ENCODE results near the gene SLC12A5. TPM values are rescaled to one million over a fixed set of nuclear protein-coding genes. Genes with fewer than 3 reads are reported as not detected.

The SLC12A5 gene
- total RNA-seq, 4 donors from 2014 or later, result 0.99 to 1.2 TPM; not detected in 2

DNA sequence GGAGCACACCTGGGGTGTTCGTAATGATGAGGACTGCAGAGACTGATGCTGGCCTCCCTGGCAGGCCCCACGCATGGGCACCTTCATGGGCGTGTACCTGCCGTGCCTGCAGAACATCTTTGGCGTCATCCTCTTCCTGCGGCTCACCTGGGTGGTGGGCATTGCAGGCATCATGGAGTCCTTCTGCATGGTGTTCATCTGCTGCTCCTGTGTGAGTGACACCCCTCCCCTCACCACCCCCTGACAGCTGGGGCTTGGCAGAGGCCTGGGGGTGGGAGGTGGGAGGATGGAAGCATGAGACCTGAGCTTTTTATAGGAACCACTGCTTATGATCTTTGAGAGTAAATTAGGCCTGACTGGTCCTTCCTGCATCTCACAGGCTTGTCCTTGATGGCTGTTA is 6.7 kb downstream of the SLC12A5 start:
- WGBS, result 79% methylated on average over 6 of the region's 6 CpGs
- no peaks in the 10 kb centered on the region for H3K36me3 ChIP-seq
- intact Hi-C loops (cut with DNase I), result no loop called here
- H3K27ac ChIP-seq (replicated peaks in 1 of 4), result no peak overlapping the region
- H3K4me3 ChIP-seq, result no peak overlapping the region
- TF ChIP-seq, protein P1, sequence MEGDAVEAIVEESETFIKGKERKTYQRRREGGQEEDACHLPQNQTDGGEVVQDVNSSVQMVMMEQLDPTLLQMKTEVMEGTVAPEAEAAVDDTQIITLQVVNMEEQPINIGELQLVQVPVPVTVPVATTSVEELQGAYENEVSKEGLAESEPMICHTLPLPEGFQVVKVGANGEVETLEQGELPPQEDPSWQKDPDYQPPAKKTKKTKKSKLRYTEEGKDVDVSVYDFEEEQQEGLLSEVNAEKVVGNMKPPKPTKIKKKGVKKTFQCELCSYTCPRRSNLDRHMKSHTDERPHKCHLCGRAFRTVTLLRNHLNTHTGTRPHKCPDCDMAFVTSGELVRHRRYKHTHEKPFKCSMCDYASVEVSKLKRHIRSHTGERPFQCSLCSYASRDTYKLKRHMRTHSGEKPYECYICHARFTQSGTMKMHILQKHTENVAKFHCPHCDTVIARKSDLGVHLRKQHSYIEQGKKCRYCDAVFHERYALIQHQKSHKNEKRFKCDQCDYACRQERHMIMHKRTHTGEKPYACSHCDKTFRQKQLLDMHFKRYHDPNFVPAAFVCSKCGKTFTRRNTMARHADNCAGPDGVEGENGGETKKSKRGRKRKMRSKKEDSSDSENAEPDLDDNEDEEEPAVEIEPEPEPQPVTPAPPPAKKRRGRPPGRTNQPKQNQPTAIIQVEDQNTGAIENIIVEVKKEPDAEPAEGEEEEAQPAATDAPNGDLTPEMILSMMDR (IDR thresholded peaks at IDR 0.05), result no peak
- TF ChIP-seq EP300 (IDR thresholded peaks at IDR 0.05) (no peak), POLR2A (IDR thresholded peaks at IDR 0.05; ENCODE audit: low read depth) (no peak), POLR2AphosphoS5 (IDR thresholded peaks at IDR 0.05) (no peak)
- DNase-seq (ENCODE audit: extremely low spot score), result no peak
- H3K9me3 ChIP-seq, result no peaks in the 10 kb centered on the region
- peaks cover 0 to 73% (median 28%) of the 10 kb centered on the region in 4 donors for H3K27me3 ChIP-seq
- H3K4me1 ChIP-seq, result peaks cover 4 to 12% (median 9%) of the 10 kb centered on the region in 4 donors

DNA sequence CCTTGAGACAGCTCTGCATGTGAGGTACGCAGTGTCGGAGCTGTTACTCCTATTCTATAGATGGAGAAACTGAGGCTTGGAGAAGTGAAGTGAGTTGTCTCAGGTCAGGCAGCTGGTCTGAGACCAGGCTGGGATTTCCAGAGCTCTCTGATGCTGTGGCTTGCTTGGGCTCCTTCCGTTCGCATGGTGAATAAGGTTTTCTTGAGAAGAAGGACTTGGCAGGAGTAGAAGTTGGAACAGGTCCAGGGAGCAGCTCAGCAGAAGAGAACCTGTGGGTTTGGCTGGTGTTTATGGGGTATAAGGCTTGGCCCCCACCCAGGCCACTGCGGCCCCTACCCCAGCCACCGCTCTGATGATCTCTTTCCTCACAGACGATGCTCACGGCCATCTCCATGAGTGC is 7.4 kb downstream of the SLC12A5 start:
- 86% methylated on average over 8 of the region's 8 CpGs for WGBS
- peaks cover 0 to 73% (median 21%) of the 10 kb centered on the region in 4 donors for H3K27me3 ChIP-seq

DNA sequence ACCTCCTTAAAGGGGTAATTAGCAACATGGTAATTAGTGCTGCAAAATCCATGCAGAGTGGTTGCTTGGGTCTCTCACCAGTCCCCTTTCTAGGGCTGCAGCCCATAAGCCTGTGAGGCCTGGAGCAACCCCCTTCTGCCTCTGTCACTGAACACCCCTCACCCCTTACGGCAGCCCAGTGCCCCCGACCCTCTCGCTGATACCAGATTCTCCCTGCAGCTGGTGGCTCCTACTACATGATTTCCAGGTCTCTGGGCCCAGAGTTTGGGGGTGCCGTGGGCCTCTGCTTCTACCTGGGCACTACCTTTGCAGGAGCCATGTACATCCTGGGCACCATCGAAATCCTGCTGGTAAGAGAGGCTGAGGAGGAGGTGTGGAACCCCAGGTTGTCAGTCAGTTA is 8.0 kb downstream of the SLC12A5 start:
- intact Hi-C loops (cut with DNase I), result no loop called here
- H3K4me1 ChIP-seq, result peaks cover under 1 to 4% (median 2%) of the 10 kb centered on the region in 4 donors
- TF ChIP-seq POLR2AphosphoS5 (IDR thresholded peaks at IDR 0.05) (no peak), EP300 (IDR thresholded peaks at IDR 0.05) (no peak), POLR2A (IDR thresholded peaks at IDR 0.05; ENCODE audit: low read depth) (no peak)
- TF ChIP-seq, protein P1 (IDR thresholded peaks at IDR 0.05), result no peak
- 79% methylated on average over 5 of the region's 5 CpGs for WGBS
- H3K36me3 ChIP-seq, result no peaks in the 10 kb centered on the region
- H3K27me3 ChIP-seq, result peaks cover 0 to 73% (median 16%) of the 10 kb centered on the region in 4 donors
- DNase-seq (ENCODE audit: extremely low spot score), result no peak
- H3K4me3 ChIP-seq, result no peak overlapping the region
- H3K9me3 ChIP-seq, result no peaks in the 10 kb centered on the region
- H3K27ac ChIP-seq (replicated peaks in 1 of 4), result no peak overlapping the region

More for the DNA sequence above, 7.4 kb downstream of the SLC12A5 start:
- Histone ChIP-seq H3K4me1 (peaks cover 4 to 11% (median 8%) of the 10 kb centered on the region in 4 donors), H3K4me3 (no peak overlapping the region), H3K36me3 (no peaks in the 10 kb centered on the region), H3K27ac (replicated peaks in 1 of 4) (no peak overlapping the region), H3K9me3 (no peaks in the 10 kb centered on the region)
- intact Hi-C loops (cut with DNase I), result no loop called here
- DNase-seq (ENCODE audit: extremely low spot score), result no peak
- TF ChIP-seq, protein P1 (IDR thresholded peaks at IDR 0.05), result no peak
- no peak for TF ChIP-seq EP300 (IDR thresholded peaks at IDR 0.05)
- TF ChIP-seq POLR2AphosphoS5 (IDR thresholded peaks at IDR 0.05), result no peak
- no peak for TF ChIP-seq POLR2A (IDR thresholded peaks at IDR 0.05; ENCODE audit: low read depth)

DNA sequence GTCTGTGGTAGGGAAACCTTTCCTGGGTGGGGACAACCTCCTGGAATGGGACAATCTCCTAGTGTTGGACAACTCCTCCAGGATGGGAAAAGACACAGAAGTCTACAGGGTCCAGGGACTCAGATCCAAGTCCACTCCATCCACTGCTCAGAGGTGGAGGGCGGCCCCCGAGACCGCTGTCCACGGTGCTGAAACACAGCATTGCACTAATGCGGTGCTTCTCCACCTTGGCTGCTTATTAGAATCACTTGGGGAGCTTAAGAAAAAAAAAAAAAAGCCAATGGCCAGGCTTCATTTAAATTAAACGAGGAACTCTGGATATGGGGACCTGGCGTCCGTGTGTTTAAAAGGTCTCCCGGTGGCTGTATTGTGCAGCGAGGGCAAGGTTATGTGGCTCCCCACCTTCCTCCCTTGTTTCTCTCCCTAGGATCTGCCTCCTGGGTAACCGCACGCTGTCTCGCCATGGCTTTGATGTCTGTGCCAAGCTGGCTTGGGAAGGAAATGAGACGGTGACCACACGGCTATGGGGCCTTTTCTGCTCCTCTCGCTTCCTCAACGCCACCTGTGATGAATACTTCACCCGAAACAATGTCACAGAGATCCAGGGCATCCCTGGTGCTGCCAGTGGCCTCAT is 12.0 kb downstream of the SLC12A5 start:
- intact Hi-C loops (cut with DNase I), result no loop called here
- Histone ChIP-seq H3K9me3 (no peaks in the 10 kb centered on the region), H3K27ac (replicated peaks in 1 of 4) (no peak overlapping the region), H3K4me1 (no peaks in the 10 kb centered on the region), H3K27me3 (peaks cover 0 to 63% (median 0%) of the 10 kb centered on the region in 4 donors), H3K36me3 (no peaks in the 10 kb centered on the region), H3K4me3 (no peak overlapping the region)
- 33% methylated on average over 16 of the region's 18 CpGs for WGBS
- no peak for TF ChIP-seq EP300 (IDR thresholded peaks at IDR 0.05)
- TF ChIP-seq POLR2A (IDR thresholded peaks at IDR 0.05; ENCODE audit: low read depth), result no peak
- no peak for TF ChIP-seq POLR2AphosphoS5 (IDR thresholded peaks at IDR 0.05)
- TF ChIP-seq, protein P1 (IDR thresholded peaks at IDR 0.05), result no peak
- no peak for DNase-seq (ENCODE audit: extremely low spot score)

All from esophagus muscularis mucosa (tissue), 4 donors.